ENCODE data around the gene MRTFB. TPM values are rescaled to one million over a fixed set of nuclear protein-coding genes. Genes with fewer than 3 reads are reported as not detected.

Gene MRTFB
- total and polyA plus RNA-seq, 4 donors, result 19.1 to 32.1 (median 25.1) TPM

DNA sequence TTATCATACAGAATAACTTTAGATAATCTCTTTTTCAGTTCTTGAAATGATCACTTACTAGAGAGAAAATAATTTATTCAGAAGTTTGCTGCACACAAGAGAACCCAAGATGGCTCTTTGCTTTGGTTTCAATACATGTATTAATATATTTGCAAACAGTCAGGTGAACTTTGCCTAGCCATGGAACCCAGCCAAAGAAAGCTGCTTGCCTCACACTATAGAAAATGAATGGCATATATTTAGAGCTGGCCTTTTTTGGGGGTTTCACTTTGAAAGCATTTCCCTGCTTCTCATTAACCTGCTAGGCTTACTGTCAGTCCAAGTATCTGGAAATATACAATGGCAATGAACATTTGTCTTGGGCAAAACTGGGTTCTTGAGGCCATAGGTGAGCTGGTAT lies 75.3 kb downstream of the MRTFB start:
- no peak overlapping the region for H3K27ac ChIP-seq (ENCODE audit: low read depth, low read length)
- H3K4me3 ChIP-seq (ENCODE audit: low read depth, low read length), result no peak overlapping the region
- H3K27me3 ChIP-seq (ENCODE audit: control insufficient read depth, insufficient read depth, low read length), result no peaks in the 10 kb centered on the region
- H3K36me3 ChIP-seq (ENCODE audit: control insufficient read depth, insufficient read depth, low read length), result no peaks in the 10 kb centered on the region
- DNase-seq (ENCODE audit: low read depth in 4 of 6, low spot score in 6 of 6), result no peak
- H3K9me3 ChIP-seq (ENCODE audit: control insufficient read depth, insufficient read depth, low read length), result no peaks in the 10 kb centered on the region
- no peaks in the 10 kb centered on the region for H3K4me1 ChIP-seq (ENCODE audit: control insufficient read depth, insufficient read depth, low read length)

GRCh38 chr16:14148016-14148415 lies 76.9 kb downstream of the MRTFB start:
- H3K9me3 ChIP-seq (ENCODE audit: control insufficient read depth, insufficient read depth, low read length), result no peaks in the 10 kb centered on the region
- no CpG with 5 or more reads among the region's 2 CpGs for WGBS (ENCODE audit: insufficient coverage)
- no peak overlapping the region for H3K27ac ChIP-seq (ENCODE audit: low read depth, low read length)
- H3K4me3 ChIP-seq (ENCODE audit: low read depth, low read length), result no peak overlapping the region
- no peak for DNase-seq (ENCODE audit: low read depth in 4 of 6, low spot score in 6 of 6)
- H3K36me3 ChIP-seq (ENCODE audit: control insufficient read depth, insufficient read depth, low read length), result no peaks in the 10 kb centered on the region
- H3K27me3 ChIP-seq (ENCODE audit: control insufficient read depth, insufficient read depth, low read length), result no peaks in the 10 kb centered on the region
- H3K4me1 ChIP-seq (ENCODE audit: control insufficient read depth, insufficient read depth, low read length), result no peaks in the 10 kb centered on the region

DNA sequence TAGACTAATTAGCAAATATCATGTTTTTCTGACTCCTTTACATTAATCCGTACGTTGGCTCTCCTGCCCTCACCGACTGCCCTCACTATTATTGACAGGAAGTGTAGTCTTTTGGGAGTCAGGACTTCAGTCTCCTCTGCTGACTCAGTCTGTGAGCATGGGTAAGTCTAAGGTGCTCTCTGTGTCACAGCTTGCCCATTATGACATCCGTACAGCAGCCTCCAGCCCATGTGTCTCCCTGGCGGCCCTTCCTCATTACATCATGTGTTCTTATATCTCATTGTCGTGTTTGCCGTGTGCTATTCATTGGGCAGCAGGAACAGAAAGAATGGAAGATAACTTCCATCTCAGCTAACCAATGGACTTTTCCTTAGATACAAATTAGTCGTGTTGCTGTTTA lies 77.5 kb downstream of the MRTFB start:
- Histone ChIP-seq H3K4me1 (ENCODE audit: control insufficient read depth, insufficient read depth, low read length) (no peaks in the 10 kb centered on the region), H3K4me3 (ENCODE audit: low read depth, low read length) (no peak overlapping the region), H3K36me3 (ENCODE audit: control insufficient read depth, insufficient read depth, low read length) (no peaks in the 10 kb centered on the region), H3K9me3 (ENCODE audit: control insufficient read depth, insufficient read depth, low read length) (no peaks in the 10 kb centered on the region), H3K27ac (ENCODE audit: low read depth, low read length) (no peak overlapping the region), H3K27me3 (ENCODE audit: control insufficient read depth, insufficient read depth, low read length) (no peaks in the 10 kb centered on the region)
- WGBS (ENCODE audit: insufficient coverage), result 71% methylated on average over 1 of the region's 8 CpGs
- DNase-seq (ENCODE audit: low read depth in 4 of 6, low spot score in 6 of 6), result no peak

- no peak for DNase-seq (ENCODE audit: low read depth in 4 of 6, low spot score in 6 of 6)
- H3K4me3 ChIP-seq (ENCODE audit: low read depth, low read length), result no peak overlapping the region
- H3K27ac ChIP-seq (ENCODE audit: low read depth, low read length), result no peak overlapping the region
- H3K27me3 ChIP-seq (ENCODE audit: control insufficient read depth, insufficient read depth, low read length), result no peaks in the 10 kb centered on the region
- H3K9me3 ChIP-seq (ENCODE audit: control insufficient read depth, insufficient read depth, low read length), result no peaks in the 10 kb centered on the region
- no peaks in the 10 kb centered on the region for H3K36me3 ChIP-seq (ENCODE audit: control insufficient read depth, insufficient read depth, low read length)
- WGBS (ENCODE audit: insufficient coverage), result no CpG with 5 or more reads among the region's 5 CpGs
- no peaks in the 10 kb centered on the region for H3K4me1 ChIP-seq (ENCODE audit: control insufficient read depth, insufficient read depth, low read length)
Observed at GRCh38 chr16:14150796-14151195, 79.7 kb downstream of the MRTFB start.

GRCh38 chr16:14151256-14152030 lies 80.3 kb downstream of the MRTFB start:
- no peak overlapping the region for H3K27ac ChIP-seq (ENCODE audit: low read depth, low read length)
- no peaks in the 10 kb centered on the region for H3K9me3 ChIP-seq (ENCODE audit: control insufficient read depth, insufficient read depth, low read length)
- no peaks in the 10 kb centered on the region for H3K36me3 ChIP-seq (ENCODE audit: control insufficient read depth, insufficient read depth, low read length)
- H3K27me3 ChIP-seq (ENCODE audit: control insufficient read depth, insufficient read depth, low read length), result no peaks in the 10 kb centered on the region
- no peaks in the 10 kb centered on the region for H3K4me1 ChIP-seq (ENCODE audit: control insufficient read depth, insufficient read depth, low read length)
- WGBS (ENCODE audit: insufficient coverage), result no CpG with 5 or more reads among the region's 2 CpGs
- DNase-seq (ENCODE audit: low read depth in 4 of 6, low spot score in 6 of 6), result no peak
- no peak overlapping the region for H3K4me3 ChIP-seq (ENCODE audit: low read depth, low read length)

DNA sequence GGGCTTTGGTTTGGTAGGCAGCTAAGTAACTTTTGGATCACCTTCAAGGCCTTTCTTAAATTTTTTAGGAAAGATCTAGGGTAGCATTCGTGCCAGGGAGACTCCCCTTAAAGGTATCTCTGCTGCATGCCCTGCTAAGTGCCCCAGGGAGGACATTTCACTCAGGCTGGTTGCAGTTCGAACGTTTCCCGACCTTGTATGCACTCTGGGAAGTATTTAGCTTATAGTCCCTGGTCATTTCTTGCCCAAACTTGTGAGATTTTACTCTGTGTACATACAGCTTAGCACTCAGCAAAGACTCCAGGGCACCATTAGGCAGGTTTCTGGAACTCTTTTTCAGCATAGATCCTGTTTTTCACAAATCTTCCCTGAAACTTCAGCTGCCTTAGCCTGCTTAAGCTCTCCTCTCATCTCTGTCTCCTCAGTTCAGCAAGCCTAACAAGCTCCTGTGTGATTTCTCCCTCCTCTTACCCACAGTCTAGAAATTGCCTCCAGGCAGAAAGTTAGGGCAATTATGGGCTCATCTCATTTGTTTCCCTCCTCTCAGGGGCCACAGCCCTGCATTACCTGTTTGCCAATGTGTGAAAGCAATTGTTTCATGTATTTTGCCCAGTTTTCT lies 84.6 kb downstream of the MRTFB start:
- DNase-seq (ENCODE audit: low read depth in 4 of 6, low spot score in 6 of 6), result no peak
- H3K4me3 ChIP-seq (ENCODE audit: low read depth, low read length), result no peak overlapping the region
- no peaks in the 10 kb centered on the region for H3K9me3 ChIP-seq (ENCODE audit: control insufficient read depth, insufficient read depth, low read length)
- H3K4me1 ChIP-seq (ENCODE audit: control insufficient read depth, insufficient read depth, low read length), result no peaks in the 10 kb centered on the region
- no peak overlapping the region for H3K27ac ChIP-seq (ENCODE audit: low read depth, low read length)
- WGBS (ENCODE audit: insufficient coverage), result 84% methylated on average over 4 of the region's 4 CpGs
- H3K36me3 ChIP-seq (ENCODE audit: control insufficient read depth, insufficient read depth, low read length), result no peaks in the 10 kb centered on the region
- no peaks in the 10 kb centered on the region for H3K27me3 ChIP-seq (ENCODE audit: control insufficient read depth, insufficient read depth, low read length)

- no peak for DNase-seq (ENCODE audit: low read depth in 4 of 6, low spot score in 6 of 6)
- Histone ChIP-seq H3K9me3 (ENCODE audit: control insufficient read depth, insufficient read depth, low read length) (peaks cover 1% of the 10 kb centered on the region), H3K36me3 (ENCODE audit: control insufficient read depth, insufficient read depth, low read length) (no peaks in the 10 kb centered on the region), H3K27ac (ENCODE audit: low read depth, low read length) (no peak overlapping the region), H3K27me3 (ENCODE audit: control insufficient read depth, insufficient read depth, low read length) (no peaks in the 10 kb centered on the region), H3K4me3 (ENCODE audit: low read depth, low read length) (no peak overlapping the region), H3K4me1 (ENCODE audit: control insufficient read depth, insufficient read depth, low read length) (no peaks in the 10 kb centered on the region)
- 48% methylated on average over 2 of the region's 5 CpGs for WGBS (ENCODE audit: insufficient coverage)
Observed at GRCh38 chr16:14164916-14165662, 94.0 kb downstream of the MRTFB start.

DNA sequence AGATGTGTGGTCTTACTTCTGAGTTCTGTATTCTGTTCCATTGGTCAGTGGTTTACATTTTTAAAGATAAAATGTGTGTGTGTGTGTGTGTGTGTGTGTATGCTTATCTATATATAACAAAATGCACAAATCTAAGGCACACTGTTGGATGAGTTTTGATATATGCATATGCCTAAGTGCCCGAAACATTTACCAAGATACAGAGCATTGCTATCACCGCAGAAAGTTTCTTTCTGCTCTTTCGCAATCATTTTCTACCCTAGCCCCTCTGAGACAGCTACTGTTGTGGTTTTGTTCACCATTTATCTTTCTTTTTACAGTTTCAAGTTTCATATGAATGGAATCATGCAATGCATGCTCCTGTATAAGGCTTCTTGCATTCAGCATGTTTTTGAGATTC lies 97.0 kb downstream of the MRTFB start:
- peaks cover 4% of the 10 kb centered on the region for H3K9me3 ChIP-seq (ENCODE audit: control insufficient read depth, insufficient read depth, low read length)
- WGBS (ENCODE audit: insufficient coverage), result no CpG with 5 or more reads among the region's 3 CpGs
- H3K36me3 ChIP-seq (ENCODE audit: control insufficient read depth, insufficient read depth, low read length), result no peaks in the 10 kb centered on the region
- H3K4me3 ChIP-seq (ENCODE audit: low read depth, low read length), result no peak overlapping the region
- no peaks in the 10 kb centered on the region for H3K4me1 ChIP-seq (ENCODE audit: control insufficient read depth, insufficient read depth, low read length)
- no peaks in the 10 kb centered on the region for H3K27me3 ChIP-seq (ENCODE audit: control insufficient read depth, insufficient read depth, low read length)
- DNase-seq (ENCODE audit: low read depth in 4 of 6, low spot score in 6 of 6), result no peak
- H3K27ac ChIP-seq (ENCODE audit: low read depth, low read length), result no peak overlapping the region

GRCh38 chr16:14172200-14172809 lies 101.2 kb downstream of the MRTFB start:
- H3K27me3 ChIP-seq (ENCODE audit: control insufficient read depth, insufficient read depth, low read length), result no peaks in the 10 kb centered on the region
- H3K36me3 ChIP-seq (ENCODE audit: control insufficient read depth, insufficient read depth, low read length), result no peaks in the 10 kb centered on the region
- DNase-seq (ENCODE audit: low read depth in 4 of 6, low spot score in 6 of 6), result no peak
- H3K4me1 ChIP-seq (ENCODE audit: control insufficient read depth, insufficient read depth, low read length), result no peaks in the 10 kb centered on the region
- no peak overlapping the region for H3K27ac ChIP-seq (ENCODE audit: low read depth, low read length)
- no peak overlapping the region for H3K4me3 ChIP-seq (ENCODE audit: low read depth, low read length)
- 100% methylated on average over 1 of the region's 3 CpGs for WGBS (ENCODE audit: insufficient coverage)
- peaks cover 4% of the 10 kb centered on the region for H3K9me3 ChIP-seq (ENCODE audit: control insufficient read depth, insufficient read depth, low read length)

Data from spinal cord (tissue), 10 donors.